Thymus (tissue), 2 donors: ENCODE results near the gene KRTAP10-9. TPM values are rescaled to one million over a fixed set of nuclear protein-coding genes. Genes with fewer than 3 reads are reported as not detected.

ENCODE experiments used
- polyA plus RNA-seq: library from polyadenylated mRNA; stranded (reverse); fragments of 200-250 nt; gene quantifications from one replicate; pipeline ENCODE4 v1.2.3, GENCODE V29; 2013
- total RNA-seq: library from RNA; stranded (reverse); fragments of 120-200 nt; gene quantifications from one replicate; pipeline ENCODE4 v1.2.4, GENCODE V29; 2013
- donor health status: healthy.

KRTAP10-9 gene
- total and polyA plus RNA-seq, 2 donors: not detected

Other genes with a start within 250 kb of the KRTAP10-9 start
- gene LRRC3, start 171.6 kb upstream of the KRTAP10-9 start, total RNA-seq: 0.24 TPM
- gene LRRC3, start 171.6 kb upstream of the KRTAP10-9 start, polyA plus RNA-seq: 0.55 TPM
- gene KRTAP10-1, start 86.9 kb upstream of the KRTAP10-9 start, total RNA-seq: not detected
- gene KRTAP10-1, start 86.9 kb upstream of the KRTAP10-9 start, polyA plus RNA-seq: not detected
- gene KRTAP10-2, start 75.6 kb upstream of the KRTAP10-9 start, total RNA-seq: not detected
- gene KRTAP10-2, start 75.6 kb upstream of the KRTAP10-9 start, polyA plus RNA-seq: not detected
- not detected for gene KRTAP10-3, start 68.3 kb upstream of the KRTAP10-9 start, total RNA-seq
- gene KRTAP10-3, start 68.3 kb upstream of the KRTAP10-9 start, polyA plus RNA-seq: not detected
- gene KRTAP10-4, start 53.4 kb upstream of the KRTAP10-9 start, total RNA-seq: not detected
- not detected for gene KRTAP10-4, start 53.4 kb upstream of the KRTAP10-9 start, polyA plus RNA-seq
- gene KRTAP10-5, start 46.5 kb upstream of the KRTAP10-9 start, total RNA-seq: not detected
- gene KRTAP10-5, start 46.5 kb upstream of the KRTAP10-9 start, polyA plus RNA-seq: not detected
- not detected for gene KRTAP10-6, start 34.6 kb upstream of the KRTAP10-9 start, total RNA-seq
- gene KRTAP10-6, start 34.6 kb upstream of the KRTAP10-9 start, polyA plus RNA-seq: not detected
- not detected for gene KRTAP10-7, start 26.5 kb upstream of the KRTAP10-9 start, total RNA-seq
- not detected for gene KRTAP10-7, start 26.5 kb upstream of the KRTAP10-9 start, polyA plus RNA-seq
- gene KRTAP10-8, start 15.0 kb upstream of the KRTAP10-9 start, total RNA-seq: not detected
- not detected for gene KRTAP10-8, start 15.0 kb upstream of the KRTAP10-9 start, polyA plus RNA-seq
- not detected for gene KRTAP10-10, start 10.3 kb downstream of the KRTAP10-9 start, total RNA-seq
- not detected for gene KRTAP10-10, start 10.3 kb downstream of the KRTAP10-9 start, polyA plus RNA-seq
- not detected for gene KRTAP10-11, start 19.3 kb downstream of the KRTAP10-9 start, total RNA-seq
- gene KRTAP10-11, start 19.3 kb downstream of the KRTAP10-9 start, polyA plus RNA-seq: not detected
- gene KRTAP12-4, start 27.6 kb downstream of the KRTAP10-9 start, total RNA-seq: not detected
- not detected for gene KRTAP12-4, start 27.6 kb downstream of the KRTAP10-9 start, polyA plus RNA-seq
- gene KRTAP12-3, start 30.8 kb downstream of the KRTAP10-9 start, total RNA-seq: not detected
- gene KRTAP12-3, start 30.8 kb downstream of the KRTAP10-9 start, polyA plus RNA-seq: not detected
- gene KRTAP12-2, start 39.8 kb downstream of the KRTAP10-9 start, total RNA-seq: not detected
- gene KRTAP12-2, start 39.8 kb downstream of the KRTAP10-9 start, polyA plus RNA-seq: not detected
- gene KRTAP12-1, start 55.1 kb downstream of the KRTAP10-9 start, total RNA-seq: not detected
- gene KRTAP12-1, start 55.1 kb downstream of the KRTAP10-9 start, polyA plus RNA-seq: not detected
- gene KRTAP10-12, start 70.1 kb downstream of the KRTAP10-9 start, total RNA-seq: not detected
- gene KRTAP10-12, start 70.1 kb downstream of the KRTAP10-9 start, polyA plus RNA-seq: not detected
- 0.38 TPM for gene TSPEAR, start 84.5 kb downstream of the KRTAP10-9 start, total RNA-seq
- gene TSPEAR, start 84.5 kb downstream of the KRTAP10-9 start, polyA plus RNA-seq: 0.07 TPM
- gene UBE2G2, start 174.7 kb downstream of the KRTAP10-9 start, total RNA-seq: 32.8 TPM
- 67.6 TPM for gene UBE2G2, start 174.7 kb downstream of the KRTAP10-9 start, polyA plus RNA-seq
- 63.7 TPM for gene SUMO3, start 191.0 kb downstream of the KRTAP10-9 start, total RNA-seq
- gene SUMO3, start 191.0 kb downstream of the KRTAP10-9 start, polyA plus RNA-seq: 49.6 TPM
- gene PTTG1IP, start 246.6 kb downstream of the KRTAP10-9 start, total RNA-seq: 75.3 TPM
- gene PTTG1IP, start 246.6 kb downstream of the KRTAP10-9 start, polyA plus RNA-seq: 138 TPM